K562 (cell line): Measurements from ENCODE around the gene CENPB. TPM values are rescaled to one million over a fixed set of nuclear protein-coding genes. Genes with fewer than 3 reads are reported as not detected.

Source experiments
- ARNT ChIP-seq, 2 experiments: fragments of 450-650 bp; IDR thresholded peaks; 2 replicates each; pipeline ENCODE4 v1.6.1; 2016; ENCODE audit warnings: mild to moderate bottlenecking in 1 of 2
- CEBPG ChIP-seq, 3 experiments: fragments of 200-800 bp in 1 of 3; sonication (Bioruptor generic) in 1 of 3; sonication (generic) in 1 of 3; formaldehyde crosslinking in 1 of 3; IDR thresholded peaks in 2 of 3; conservative IDR thresholded peaks in 1 of 3; 2 replicates each; pipeline versions ENCODE4 v1.6.1 to v1.8.0; 2016 to 2022; ENCODE audit warnings: missing compliant biosample characterization in 2 of 3, missing genetic modification characterization in 2 of 3, mild to moderate bottlenecking in 1 of 3, missing genetic modification reagents in 1 of 3
- CXXC5 ChIP-seq: fragments of 250-450 bp; sonication (Bioruptor Pico); IDR thresholded peaks from 2 replicates; pipeline ENCODE4 v1.8.0; 2022; ENCODE audit warnings: inconsistent platforms, mild to moderate bottlenecking, moderate library complexity
- EP400 ChIP-seq: fragments of 450-650 bp; IDR thresholded peaks from 2 replicates; pipeline ENCODE4 v1.6.1; 2017; ENCODE audit warnings: antibody characterized with exemption, mild to moderate bottlenecking, moderate library complexity
- HDAC2 ChIP-seq: fragments of 450-650 bp; IDR thresholded peaks from 2 replicates; pipeline ENCODE4 v1.6.1; 2016; ENCODE audit warnings: mild to moderate bottlenecking
- HDGF ChIP-seq: fragments of 450-650 bp; IDR thresholded peaks from 2 replicates; pipeline ENCODE4 v1.6.1; 2016
- JUND ChIP-seq, 2 experiments: IDR thresholded peaks; 2 replicates in 1 of 2; 3 replicates in 1 of 2; pipeline ENCODE4 v1.6.1; 2011; ENCODE audit warnings: borderline replicate concordance in 2 of 2, low read depth in 2 of 2, low read length in 2 of 2, improper control_type of control experiment in 1 of 2, missing biosample characterization in 1 of 2, missing genetic modification characterization in 1 of 2, missing genetic modification reagents in 1 of 2
- PHF20 ChIP-seq: fragments of 450-650 bp; IDR thresholded peaks from 2 replicates; pipeline ENCODE4 v1.6.1; 2018; ENCODE audit not compliant: partially characterized antibody
- TAL1 ChIP-seq: fragments of 450-650 bp; IDR thresholded peaks from 2 replicates; pipeline ENCODE4 v1.6.1; 2016; ENCODE audit warnings: mild to moderate bottlenecking
- ZC3H4 ChIP-seq: sonication (generic); formaldehyde crosslinking; IDR thresholded peaks from 2 replicates; pipeline ENCODE4 v1.9.0; 2021; ENCODE audit warnings: missing genetic modification reagents, borderline replicate concordance
- ZNF121 ChIP-seq: sonication (generic); formaldehyde crosslinking; conservative IDR thresholded peaks from 2 replicates; pipeline ENCODE4 v1.8.0; 2022; ENCODE audit warnings: missing genetic modification reagents
- ZSCAN32 ChIP-seq: fragments of 450-650 bp; formaldehyde crosslinking; IDR thresholded peaks from 2 replicates; pipeline ENCODE4 v1.4.0; 2020; ENCODE audit warnings: mild to moderate bottlenecking, moderate library complexity
- polyA plus RNA-seq, 8 experiments: library from polyadenylated mRNA; depleted of rRNA in 4 of 8; stranded (reverse) in 5 of 8; unstranded in 3 of 8; fragments of >200 nt; fragmentation: Nextera tagmentation in 2 of 8; fragmentation: Illumina TruSeq in 1 of 8; extraction: Ambion mirVana in 2 of 8; extraction: Trizol in 1 of 8; gene quantifications; 2 replicates each; pipeline versions ENCODE4 v1.2.1 to v1.2.3, GENCODE V29; 2011 to 2014; ENCODE audit warnings: inconsistent platforms in 1 of 8, missing spikeins in 1 of 8
- total RNA-seq, 7 experiments: library from RNA; depleted of rRNA in 6 of 7; stranded (reverse); fragments of >200 nt in 6 of 7; fragmentation: Illumina TruSeq in 2 of 7; extraction: Trizol in 2 of 7; gene quantifications; 2 replicates each; pipeline versions ENCODE4 v1.2.1 to v1.2.3, GENCODE V29; 2011 to 2021; ENCODE audit warnings: low replicate concordance in 1 of 7
- TF ChIP-seq, protein P1 (sequence below): fragments of 450-650 bp; IDR thresholded peaks from 2 replicates; pipeline ENCODE4 v1.6.1; 2018; ENCODE audit not compliant: partially characterized antibody
- TF ChIP-seq, protein P2 (sequence below), 2 experiments: fragments of 450-650 bp; conservative IDR thresholded peaks; 2 replicates each; pipeline ENCODE4 v1.6.1; 2017; ENCODE audit warnings: mild to moderate bottlenecking in 2 of 2, moderate library complexity in 2 of 2
- TF ChIP-seq, protein P3 (sequence below): fragments of 250-450 bp; sonication (Bioruptor Pico); IDR thresholded peaks from 2 replicates; pipeline ENCODE4 v1.4.0; 2020

The CENPB gene
- total and polyA plus RNA-seq, 9 of the 15 experiments (the other 6 are each of a cell fraction or from before 2014, with no cell fraction given) = 0.17 to 70.8 (median 24.9) TPM

DNA sequence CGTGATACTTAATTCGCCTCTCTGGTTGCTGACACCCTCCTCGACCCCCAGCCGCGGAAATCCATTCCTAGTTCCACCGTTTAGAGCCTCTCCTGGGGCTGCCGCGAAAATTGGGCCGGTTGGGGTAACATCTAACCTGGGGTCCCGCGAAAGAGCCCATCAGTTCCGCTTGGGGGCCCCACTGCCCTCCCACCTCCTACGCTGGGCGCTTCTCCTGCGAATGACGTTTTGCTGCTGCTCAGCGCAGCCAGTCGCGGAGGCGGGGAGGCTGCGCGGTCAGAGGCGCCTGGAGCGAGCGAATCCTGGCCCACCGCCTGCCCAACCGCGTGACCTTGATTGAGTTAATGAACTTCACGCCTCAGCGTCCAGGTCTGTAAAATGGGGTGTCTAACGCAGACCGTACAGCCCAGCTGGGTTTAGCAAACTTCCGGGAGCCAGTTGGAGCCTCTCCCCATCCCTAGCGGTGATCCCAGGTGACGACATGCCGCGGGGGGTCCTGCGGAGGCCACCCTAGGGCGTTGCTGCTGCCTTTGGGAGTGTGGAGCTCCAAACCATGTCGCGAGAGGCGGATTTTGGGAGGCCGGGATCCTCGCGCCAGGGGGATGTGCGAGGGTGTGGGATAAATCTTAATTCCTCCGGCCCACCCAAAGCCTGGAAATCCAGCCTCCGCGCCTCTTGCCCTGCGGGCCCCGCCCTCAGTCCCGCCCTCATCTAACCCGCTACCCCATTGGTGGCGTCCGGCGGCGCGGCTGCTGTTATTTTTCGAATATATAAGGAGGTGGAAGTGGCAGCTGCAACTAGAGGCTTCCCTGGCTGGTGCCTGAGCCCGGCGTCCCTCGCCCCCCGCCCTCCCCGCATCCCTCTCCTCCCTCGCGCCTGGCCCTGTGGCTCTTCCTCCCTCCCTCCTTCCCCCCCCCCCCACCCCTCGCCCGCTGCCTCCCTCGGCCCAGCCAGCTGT is 9.2 kb upstream of the CENPB start, which contains the start of gene CDC25B (continued):
- TF ChIP-seq, protein P1, sequence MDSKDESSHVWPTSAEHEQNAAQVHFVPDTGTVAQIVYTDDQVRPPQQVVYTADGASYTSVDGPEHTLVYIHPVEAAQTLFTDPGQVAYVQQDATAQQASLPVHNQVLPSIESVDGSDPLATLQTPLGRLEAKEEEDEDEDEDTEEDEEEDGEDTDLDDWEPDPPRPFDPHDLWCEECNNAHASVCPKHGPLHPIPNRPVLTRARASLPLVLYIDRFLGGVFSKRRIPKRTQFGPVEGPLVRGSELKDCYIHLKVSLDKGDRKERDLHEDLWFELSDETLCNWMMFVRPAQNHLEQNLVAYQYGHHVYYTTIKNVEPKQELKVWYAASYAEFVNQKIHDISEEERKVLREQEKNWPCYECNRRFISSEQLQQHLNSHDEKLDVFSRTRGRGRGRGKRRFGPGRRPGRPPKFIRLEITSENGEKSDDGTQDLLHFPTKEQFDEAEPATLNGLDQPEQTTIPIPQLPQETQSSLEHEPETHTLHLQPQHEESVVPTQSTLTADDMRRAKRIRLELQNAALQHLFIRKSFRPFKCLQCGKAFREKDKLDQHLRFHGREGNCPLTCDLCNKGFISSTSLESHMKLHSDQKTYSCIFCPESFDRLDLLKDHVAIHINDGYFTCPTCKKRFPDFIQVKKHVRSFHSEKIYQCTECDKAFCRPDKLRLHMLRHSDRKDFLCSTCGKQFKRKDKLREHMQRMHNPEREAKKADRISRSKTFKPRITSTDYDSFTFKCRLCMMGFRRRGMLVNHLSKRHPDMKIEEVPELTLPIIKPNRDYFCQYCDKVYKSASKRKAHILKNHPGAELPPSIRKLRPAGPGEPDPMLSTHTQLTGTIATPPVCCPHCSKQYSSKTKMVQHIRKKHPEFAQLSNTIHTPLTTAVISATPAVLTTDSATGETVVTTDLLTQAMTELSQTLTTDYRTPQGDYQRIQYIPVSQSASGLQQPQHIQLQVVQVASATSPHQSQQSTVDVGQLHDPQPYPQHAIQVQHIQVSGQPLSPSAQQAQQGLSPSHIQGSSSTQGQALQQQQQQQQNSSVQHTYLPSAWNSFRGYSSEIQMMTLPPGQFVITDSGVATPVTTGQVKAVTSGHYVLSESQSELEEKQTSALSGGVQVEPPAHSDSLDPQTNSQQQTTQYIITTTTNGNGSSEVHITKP = peak; percentile 32
- peak; percentile 75 for TF ChIP-seq PHF20
- peak; percentile 13; the same call in 1 of the 2 replicates for TF ChIP-seq ZNF121 (CRISPR knock-in tag)
- peak; percentile 85 for TF ChIP-seq EP400
- TF ChIP-seq ZSCAN32 = no peak
- no peak for TF ChIP-seq ARNT (IDR thresholded peaks at IDR 0.05)
- TF ChIP-seq ZC3H4 (CRISPR knock-in tag) = no peak
- TF ChIP-seq, protein P2, sequence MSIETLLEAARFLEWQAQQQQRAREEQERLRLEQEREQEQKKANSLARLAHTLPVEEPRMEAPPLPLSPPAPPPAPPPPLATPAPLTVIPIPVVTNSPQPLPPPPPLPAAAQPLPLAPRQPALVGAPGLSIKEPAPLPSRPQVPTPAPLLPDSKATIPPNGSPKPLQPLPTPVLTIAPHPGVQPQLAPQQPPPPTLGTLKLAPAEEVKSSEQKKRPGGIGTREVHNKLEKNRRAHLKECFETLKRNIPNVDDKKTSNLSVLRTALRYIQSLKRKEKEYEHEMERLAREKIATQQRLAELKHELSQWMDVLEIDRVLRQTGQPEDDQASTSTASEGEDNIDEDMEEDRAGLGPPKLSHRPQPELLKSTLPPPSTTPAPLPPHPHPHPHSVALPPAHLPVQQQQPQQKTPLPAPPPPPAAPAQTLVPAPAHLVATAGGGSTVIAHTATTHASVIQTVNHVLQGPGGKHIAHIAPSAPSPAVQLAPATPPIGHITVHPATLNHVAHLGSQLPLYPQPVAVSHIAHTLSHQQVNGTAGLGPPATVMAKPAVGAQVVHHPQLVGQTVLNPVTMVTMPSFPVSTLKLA (conservative IDR thresholded peaks at IDR 0.05) = peak; percentile 55 to 74
- TF ChIP-seq CEBPG (CRISPR knock-in tag; IDR thresholded peaks at IDR 0.05) = peak; percentile 57; the same call in 1 of the 2 replicates
- TF ChIP-seq CEBPG (tag; conservative IDR thresholded peaks at IDR 0.05 in 1 of 2, IDR thresholded peaks at IDR 0.05 in 1 of 2) = no peak
- no peak for TF ChIP-seq TAL1
- peak; percentile 97 for TF ChIP-seq HDAC2
- TF ChIP-seq JUND (IDR thresholded peaks at IDR 0.05; ENCODE audit: borderline replicate concordance, low read depth, low read length) = no peak
- peak; percentile 42; the same call in 1 of the 3 replicates for TF ChIP-seq JUND (tag; IDR thresholded peaks at IDR 0.05; ENCODE audit: borderline replicate concordance, low read depth, low read length)
- peak; percentile 69 for TF ChIP-seq CXXC5 (CRISPR knock-in tag)
- TF ChIP-seq, protein P3, sequence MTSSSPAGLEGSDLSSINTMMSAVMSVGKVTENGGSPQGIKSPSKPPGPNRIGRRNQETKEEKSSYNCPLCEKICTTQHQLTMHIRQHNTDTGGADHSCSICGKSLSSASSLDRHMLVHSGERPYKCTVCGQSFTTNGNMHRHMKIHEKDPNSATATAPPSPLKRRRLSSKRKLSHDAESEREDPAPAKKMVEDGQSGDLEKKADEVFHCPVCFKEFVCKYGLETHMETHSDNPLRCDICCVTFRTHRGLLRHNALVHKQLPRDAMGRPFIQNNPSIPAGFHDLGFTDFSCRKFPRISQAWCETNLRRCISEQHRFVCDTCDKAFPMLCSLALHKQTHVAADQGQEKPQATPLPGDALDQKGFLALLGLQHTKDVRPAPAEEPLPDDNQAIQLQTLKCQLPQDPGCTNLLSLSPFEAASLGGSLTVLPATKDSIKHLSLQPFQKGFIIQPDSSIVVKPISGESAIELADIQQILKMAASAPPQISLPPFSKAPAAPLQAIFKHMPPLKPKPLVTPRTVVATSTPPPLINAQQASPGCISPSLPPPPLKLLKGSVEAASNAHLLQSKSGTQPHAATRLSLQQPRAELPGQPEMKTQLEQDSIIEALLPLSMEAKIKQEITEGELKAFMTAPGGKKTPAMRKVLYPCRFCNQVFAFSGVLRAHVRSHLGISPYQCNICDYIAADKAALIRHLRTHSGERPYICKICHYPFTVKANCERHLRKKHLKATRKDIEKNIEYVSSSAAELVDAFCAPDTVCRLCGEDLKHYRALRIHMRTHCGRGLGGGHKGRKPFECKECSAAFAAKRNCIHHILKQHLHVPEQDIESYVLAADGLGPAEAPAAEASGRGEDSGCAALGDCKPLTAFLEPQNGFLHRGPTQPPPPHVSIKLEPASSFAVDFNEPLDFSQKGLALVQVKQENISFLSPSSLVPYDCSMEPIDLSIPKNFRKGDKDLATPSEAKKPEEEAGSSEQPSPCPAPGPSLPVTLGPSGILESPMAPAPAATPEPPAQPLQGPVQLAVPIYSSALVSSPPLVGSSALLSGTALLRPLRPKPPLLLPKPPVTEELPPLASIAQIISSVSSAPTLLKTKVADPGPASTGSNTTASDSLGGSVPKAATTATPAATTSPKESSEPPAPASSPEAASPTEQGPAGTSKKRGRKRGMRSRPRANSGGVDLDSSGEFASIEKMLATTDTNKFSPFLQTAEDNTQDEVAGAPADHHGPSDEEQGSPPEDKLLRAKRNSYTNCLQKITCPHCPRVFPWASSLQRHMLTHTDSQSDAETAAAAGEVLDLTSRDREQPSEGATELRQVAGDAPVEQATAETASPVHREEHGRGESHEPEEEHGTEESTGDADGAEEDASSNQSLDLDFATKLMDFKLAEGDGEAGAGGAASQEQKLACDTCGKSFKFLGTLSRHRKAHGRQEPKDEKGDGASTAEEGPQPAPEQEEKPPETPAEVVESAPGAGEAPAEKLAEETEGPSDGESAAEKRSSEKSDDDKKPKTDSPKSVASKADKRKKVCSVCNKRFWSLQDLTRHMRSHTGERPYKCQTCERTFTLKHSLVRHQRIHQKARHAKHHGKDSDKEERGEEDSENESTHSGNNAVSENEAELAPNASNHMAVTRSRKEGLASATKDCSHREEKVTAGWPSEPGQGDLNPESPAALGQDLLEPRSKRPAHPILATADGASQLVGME (CRISPR knock-in tag) = no peak
- TF ChIP-seq HDGF = no peak
